GM18519 (cell line): Measurements from ENCODE around the gene MAP1LC3A.

Experiments
- ATAC-seq: cut with Tn5 transposase; IDR thresholded peaks from one replicate; pipeline ENCODE4 v1.9.1; 2021; ENCODE audit warnings: mild to moderate bottlenecking, moderate library complexity; ENCODE audit not compliant: unreplicated experiment, low FRiP score

Gene MAP1LC3A

GRCh38 chr20:34547844-34548613 is 10.5 kb upstream of the MAP1LC3A start:
- ATAC-seq, result no peak

GRCh38 chr20:34549291-34549928 is 9.1 kb upstream of the MAP1LC3A start:
- ATAC-seq, result no peak

- no peak for ATAC-seq
These were observed 8.6 kb upstream of the MAP1LC3A start for GRCh38 chr20:34549929-34550305.

GRCh38 chr20:34552569-34552968 is 5.9 kb upstream of the MAP1LC3A start:
- no peak for ATAC-seq

- ATAC-seq, result no peak
These were observed 5.1 kb upstream of the MAP1LC3A start for GRCh38 chr20:34553366-34553867.

- no peak for ATAC-seq
These were observed 590 bp upstream of the MAP1LC3A start for GRCh38 chr20:34557936-34558319.

GRCh38 chr20:34559311-34560140 is 1.0 kb downstream of the MAP1LC3A start:
- no peak for ATAC-seq

GRCh38 chr20:34560141-34560523 is 1.6 kb downstream of the MAP1LC3A start:
- ATAC-seq, result no peak

GRCh38 chr20:34560614-34561013 is 2.1 kb downstream of the MAP1LC3A start:
- ATAC-seq, result no peak

GRCh38 chr20:34561661-34562060 is 3.1 kb downstream of the MAP1LC3A start:
- no peak for ATAC-seq

- ATAC-seq, result no peak
These were observed 4.1 kb downstream of the MAP1LC3A start for GRCh38 chr20:34562641-34563040.

GRCh38 chr20:34564833-34565232 is 6.3 kb downstream of the MAP1LC3A start:
- ATAC-seq, result no peak

- no peak for ATAC-seq
These were observed 8.7 kb downstream of the MAP1LC3A start for GRCh38 chr20:34566978-34567891.

- no peak for ATAC-seq
These were observed 9.7 kb downstream of the MAP1LC3A start for GRCh38 chr20:34567892-34568865.

GRCh38 chr20:34569598-34569997 is 11.1 kb downstream of the MAP1LC3A start:
- ATAC-seq, result no peak

GRCh38 chr20:34570859-34571306 is 12.4 kb downstream of the MAP1LC3A start:
- ATAC-seq, result no peak

GRCh38 chr20:34571753-34572152 is 13.2 kb downstream of the MAP1LC3A start:
- no peak for ATAC-seq

- no peak for ATAC-seq
These were observed 15.2 kb downstream of the MAP1LC3A start for GRCh38 chr20:34573541-34574300.
